Inflammatory macrophage treated with lipopolysaccharide for 1 hour (primary cell): ENCODE measurements around the gene DIPK1C.
"Not testable (repeated sequence)": the region's sequence is repeated elsewhere in the genome, so short reads cannot be mapped to it uniquely, and the experiment has no call there.

Experiments
- DNase-seq, 2 donors: peaks; one replicate each; pipeline ENCODE4 v3.0.0-alpha.2; 2020 to 2022

The DIPK1C gene

GRCh38 chr18:74457043-74457724 is at the start of gene DIPK1C:
TSS of gene DIPK1C (minus strand) at chr18:74457308. CDS start at chr18:74457259, 49 bp downstream.
- no peak for DNase-seq

- DNase-seq = no peak
Observed at GRCh38 chr18:74506448-74507084, 49.5 kb upstream of the DIPK1C start.

- DNase-seq = no peak
Observed at GRCh38 chr18:74505776-74506175, 48.7 kb upstream of the DIPK1C start.

- no peak for DNase-seq
Observed at GRCh38 chr18:74503137-74503536, 46.0 kb upstream of the DIPK1C start.

- peak; percentile 53 to 60 for DNase-seq
Observed at GRCh38 chr18:74501386-74501785, 44.3 kb upstream of the DIPK1C start.

GRCh38 chr18:74500774-74501173 is 43.7 kb upstream of the DIPK1C start:
- DNase-seq = not testable (repeated sequence)

- peak; percentile 54 to 66 for DNase-seq
Observed at GRCh38 chr18:74500372-74500771, 43.3 kb upstream of the DIPK1C start.

- peak; percentile 80 to 81 for DNase-seq
Observed at GRCh38 chr18:74499633-74500032, 42.5 kb upstream of the DIPK1C start.

GRCh38 chr18:74498712-74499627 is 41.9 kb upstream of the DIPK1C start:
- DNase-seq = peak; percentile 69 to 70

- DNase-seq = peak in 1 of 2 donors; percentile 35
Observed at GRCh38 chr18:74497778-74498177, 40.7 kb upstream of the DIPK1C start.

GRCh38 chr18:74497324-74497676 is 40.2 kb upstream of the DIPK1C start:
- DNase-seq = no peak

GRCh38 chr18:74496508-74497323 is 39.6 kb upstream of the DIPK1C start:
- peak; percentile 50 to 55 for DNase-seq

GRCh38 chr18:74495581-74496507 is 38.7 kb upstream of the DIPK1C start, which contains the start of gene CNDP2:
TSS of gene CNDP2 (plus strand) at chr18:74496363. CDS start at chr18:74499974, 3,611 bp downstream.
- peak; percentile 98 for DNase-seq

- DNase-seq = no peak
Observed at GRCh38 chr18:74494514-74494913, 37.4 kb upstream of the DIPK1C start.

GRCh38 chr18:74493689-74494088 is 36.6 kb upstream of the DIPK1C start:
- peak; percentile 49 for DNase-seq

GRCh38 chr18:74492259-74492658 is 35.2 kb upstream of the DIPK1C start:
- DNase-seq = no peak

- no peak for DNase-seq
Observed at GRCh38 chr18:74489676-74490075, 32.6 kb upstream of the DIPK1C start.

- DNase-seq = no peak
Observed at GRCh38 chr18:74488864-74489263, 31.8 kb upstream of the DIPK1C start.

GRCh38 chr18:74488354-74488753 is 31.2 kb upstream of the DIPK1C start:
- no peak for DNase-seq

- DNase-seq = no peak
Observed at GRCh38 chr18:74486119-74486849, 29.2 kb upstream of the DIPK1C start.

GRCh38 chr18:74482697-74483096 is 25.6 kb upstream of the DIPK1C start:
- no peak for DNase-seq
